ENCODE measurements around the gene AQP12B.
"Not testable (repeated sequence)": the region's sequence is repeated elsewhere in the genome, so short reads cannot be mapped to it uniquely, and the experiment has no call there.

AQP12B gene

GRCh38 chr2:240701091-240701735 is 18.5 kb upstream of the AQP12B start (continued):
- TF ChIP-seq TSHZ2 (CRISPR knock-in tag; IDR thresholded peaks at IDR 0.05) = no peak

GRCh38 chr2:240700616-240701015 is 17.9 kb upstream of the AQP12B start:
- ATAC-seq = not testable (repeated sequence)

- ATAC-seq = not testable (repeated sequence)
These were observed 17.1 kb upstream of the AQP12B start for GRCh38 chr2:240699835-240700234.

- ATAC-seq = peak; percentile 88
These were observed 16.3 kb upstream of the AQP12B start for GRCh38 chr2:240698852-240699561.

- not testable (repeated sequence) for ATAC-seq
These were observed 13.8 kb upstream of the AQP12B start for GRCh38 chr2:240696469-240696868.

GRCh38 chr2:240695593-240695992 is 12.9 kb upstream of the AQP12B start:
- ATAC-seq = not testable (repeated sequence)

- ATAC-seq = not testable (repeated sequence)
These were observed 11.6 kb upstream of the AQP12B start for GRCh38 chr2:240694304-240694703.

GRCh38 chr2:240692583-240693561 is 10.2 kb upstream of the AQP12B start:
- not testable (repeated sequence) for ATAC-seq

- not testable (repeated sequence) for ATAC-seq
These were observed 9.1 kb upstream of the AQP12B start, which contains the start of gene AQP12A for GRCh38 chr2:240691631-240692420. TSS of gene AQP12A (plus strand) at chr2:240691866. CDS start at chr2:240691914, 48 bp downstream.

GRCh38 chr2:240691075-240691427 is 8.4 kb upstream of the AQP12B start:
- not testable (repeated sequence) for ATAC-seq

- ATAC-seq = not testable (repeated sequence)
These were observed 7.9 kb upstream of the AQP12B start for GRCh38 chr2:240690421-240691074.

- no peak for ATAC-seq
- TF ChIP-seq ZNF565 (CRISPR knock-in tag; conservative IDR thresholded peaks at IDR 0.05; ENCODE audit: low read depth) (no peak), TSHZ2 (CRISPR knock-in tag; IDR thresholded peaks at IDR 0.05) (no peak), SNAI2 (CRISPR knock-in tag; IDR thresholded peaks at IDR 0.05) (no peak), ZFP30 (CRISPR knock-in tag; IDR thresholded peaks at IDR 0.05) (no peak), PPARA (CRISPR knock-in tag; IDR thresholded peaks at IDR 0.05; ENCODE audit: borderline replicate concordance) (no peak), GLIS3 (CRISPR knock-in tag; IDR thresholded peaks at IDR 0.05) (no peak), CSDC2 (CRISPR knock-in tag; IDR thresholded peaks at IDR 0.05) (no peak), ZNF8 (CRISPR knock-in tag; IDR thresholded peaks at IDR 0.05) (no peak), TCF4 (CRISPR knock-in tag; IDR thresholded peaks at IDR 0.05; ENCODE audit: borderline replicate concordance) (no peak), TOX (CRISPR knock-in tag; IDR thresholded peaks at IDR 0.05; ENCODE audit: borderline replicate concordance) (no peak)
These were observed 7.3 kb upstream of the AQP12B start for GRCh38 chr2:240689975-240690374.

Measured in SK-N-SH treated with all-trans-retinoic acid at 6 μM for 48 hours (cell line).